Activated naive CD4-positive, alpha-beta T cell treated with Interleukin-2 at 50 U/mL for 16 hours (primary cell): Measurements from ENCODE around the gene OS9.

Source experiments
- DNase-seq: peaks from one replicate; pipeline ENCODE4 v3.0.0-alpha.2; 2020

OS9 gene

DNA sequence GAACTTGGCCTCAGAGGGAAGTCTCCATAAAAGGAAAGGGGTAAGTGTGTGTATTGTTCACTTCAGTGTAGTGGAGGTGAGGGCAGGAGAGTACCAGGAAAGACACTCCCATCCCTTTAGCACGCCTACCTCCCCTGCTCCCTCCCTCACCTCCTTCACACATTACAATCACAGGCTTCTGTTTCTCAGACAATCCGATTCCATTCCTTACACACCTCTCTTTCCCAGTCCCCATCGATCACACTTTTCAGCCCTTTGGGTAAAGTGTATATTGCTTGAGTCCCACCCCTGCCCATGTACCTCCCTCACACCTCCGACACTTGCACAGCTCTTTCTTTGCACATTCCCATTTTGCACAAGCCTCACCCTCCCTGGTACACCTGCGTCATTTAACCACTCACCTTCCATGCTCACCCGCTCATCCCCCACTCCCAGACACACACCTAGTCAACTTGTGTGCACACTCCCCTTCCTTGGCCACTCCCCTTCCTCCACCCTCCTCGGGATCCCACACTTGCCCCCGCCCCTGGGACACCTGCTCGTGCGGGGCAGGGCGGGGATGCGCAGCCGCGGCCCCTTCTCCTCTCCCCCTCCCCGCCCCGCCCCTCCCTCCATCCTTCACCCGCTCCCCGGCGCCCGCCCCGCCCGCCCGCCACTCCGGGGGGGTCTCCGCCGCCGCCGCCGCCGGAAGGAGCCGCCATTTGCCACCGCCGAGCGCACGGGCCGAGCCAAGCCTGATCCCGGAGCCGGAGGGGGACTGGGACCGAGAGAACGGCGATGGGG, 60.7 kb downstream of the OS9 start, which contains the start of gene MARCHF9:
Gene MARCHF9, plus strand, starts transcription at position 693 of the 783 bp plus-strand sequence. CDS start 426 bp downstream, outside the sequence.
- DNase-seq, result peak; percentile 86

DNA sequence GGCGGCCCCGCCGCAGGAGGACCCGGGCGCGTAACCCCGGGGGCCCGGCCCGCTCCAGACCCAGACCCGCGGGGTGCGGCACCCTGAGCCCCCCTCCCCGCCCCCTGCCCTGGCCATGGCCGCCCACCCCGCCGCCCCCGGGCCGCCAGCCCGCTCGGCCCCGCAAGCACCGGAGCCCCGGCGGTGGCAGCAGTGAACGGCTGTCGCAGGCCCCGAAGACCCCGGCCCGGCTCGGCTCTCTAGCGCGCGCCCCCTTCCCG, 61.2 kb downstream of the OS9 start:
- no peak for DNase-seq

DNA sequence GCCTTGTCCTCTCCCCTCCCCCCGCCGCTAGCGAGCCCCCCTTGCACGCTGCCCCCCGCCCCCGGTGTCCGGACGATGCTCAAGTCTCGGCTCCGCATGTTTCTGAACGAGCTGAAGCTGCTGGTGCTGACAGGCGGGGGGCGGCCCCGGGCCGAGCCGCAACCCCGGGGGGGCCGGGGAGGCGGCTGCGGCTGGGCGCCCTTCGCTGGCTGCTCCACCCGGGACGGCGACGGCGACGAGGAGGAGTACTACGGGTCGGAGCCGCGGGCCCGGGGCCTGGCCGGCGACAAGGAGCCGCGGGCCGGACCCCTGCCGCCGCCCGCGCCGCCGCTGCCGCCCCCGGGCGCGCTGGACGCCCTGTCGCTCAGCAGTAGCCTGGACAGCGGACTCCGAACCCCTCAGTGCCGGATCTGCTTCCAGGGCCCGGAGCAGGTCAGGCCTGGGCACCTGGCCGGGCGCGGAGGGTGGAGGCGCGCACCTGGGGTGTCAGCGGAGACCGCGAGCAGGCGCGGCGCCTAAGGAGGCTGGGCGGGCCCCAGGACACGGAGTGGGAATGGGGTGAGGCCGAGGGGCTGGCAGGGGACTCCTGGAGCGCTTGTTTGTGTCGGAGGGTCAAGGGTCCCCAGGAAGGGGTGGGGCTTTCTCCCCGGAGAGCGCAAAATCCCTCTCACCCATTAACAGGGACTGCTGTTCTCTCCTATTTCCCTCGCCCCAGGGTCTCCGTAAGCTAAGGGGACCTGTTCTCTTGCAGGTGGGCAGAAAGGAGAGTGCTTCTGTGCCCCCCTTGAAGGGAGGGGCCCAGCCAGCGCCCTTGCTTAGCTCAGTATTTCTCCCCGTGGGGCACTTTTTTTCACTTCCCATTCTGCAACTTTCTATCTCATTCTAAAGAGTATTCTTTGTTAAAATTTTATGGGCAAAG, 61.8 kb downstream of the OS9 start:
- peak; percentile 46 for DNase-seq

GRCh38 chr12:57756406-57757341, 62.7 kb downstream of the OS9 start:
- peak; percentile 76 for DNase-seq

DNA sequence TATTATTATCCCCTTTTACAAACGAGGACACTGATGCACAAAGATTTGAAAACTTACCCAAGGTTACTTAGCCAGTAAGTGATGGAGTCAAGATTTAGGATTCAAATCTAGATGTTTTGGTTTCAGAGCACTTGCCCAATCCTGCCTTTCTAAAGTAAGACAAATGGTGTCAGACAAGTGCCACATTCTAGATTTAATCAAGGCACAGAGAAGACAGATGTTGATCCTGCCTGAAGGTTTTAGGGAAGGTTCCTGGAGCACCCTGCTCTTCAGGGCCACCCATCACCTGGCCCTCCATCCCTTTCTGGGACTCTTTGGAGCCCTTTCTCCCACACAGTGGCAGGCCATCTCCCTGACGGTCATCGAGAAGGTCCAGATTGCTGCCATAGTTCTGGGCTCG, 63.8 kb downstream of the OS9 start:
- DNase-seq, result no peak

DNA sequence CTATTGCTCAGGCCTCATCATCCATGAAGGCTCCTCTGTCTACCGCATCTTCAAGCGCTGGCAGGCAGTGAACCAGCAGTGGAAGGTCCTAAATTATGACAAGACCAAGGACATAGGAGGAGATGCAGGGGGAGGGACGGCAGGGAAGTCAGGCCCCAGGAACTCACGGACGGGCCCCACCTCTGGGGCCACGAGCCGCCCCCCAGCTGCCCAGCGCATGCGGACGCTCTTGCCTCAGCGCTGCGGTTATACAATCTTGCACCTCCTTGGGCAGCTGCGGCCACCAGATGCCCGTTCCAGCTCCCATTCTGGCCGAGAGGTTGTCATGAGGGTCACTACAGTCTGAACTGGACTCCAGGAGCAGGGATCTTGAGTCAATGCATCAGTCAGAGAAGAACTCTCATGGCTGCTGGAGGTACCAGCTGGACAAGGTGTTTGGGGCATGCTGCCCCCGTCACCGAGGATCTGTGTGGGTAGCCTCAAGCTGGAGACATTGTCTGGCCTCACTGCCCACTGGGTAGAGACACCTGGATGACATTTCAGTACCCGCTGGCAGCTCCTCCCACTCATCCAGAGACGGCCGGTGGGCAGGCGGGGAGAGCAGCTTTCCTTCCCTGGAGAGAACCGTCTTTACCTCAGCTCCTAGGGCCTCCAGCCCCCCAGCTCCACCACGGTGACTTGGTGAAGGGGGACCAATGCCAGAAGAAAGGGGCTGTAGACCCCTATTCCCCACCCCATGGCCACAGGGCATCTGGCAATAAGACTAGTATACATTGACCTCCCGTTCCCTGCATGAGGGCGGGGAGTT, 64.8 kb downstream of the OS9 start:
- DNase-seq, result no peak

GRCh38 chr12:57759360-57759980, 65.5 kb downstream of the OS9 start:
- peak; percentile 46 for DNase-seq

DNA sequence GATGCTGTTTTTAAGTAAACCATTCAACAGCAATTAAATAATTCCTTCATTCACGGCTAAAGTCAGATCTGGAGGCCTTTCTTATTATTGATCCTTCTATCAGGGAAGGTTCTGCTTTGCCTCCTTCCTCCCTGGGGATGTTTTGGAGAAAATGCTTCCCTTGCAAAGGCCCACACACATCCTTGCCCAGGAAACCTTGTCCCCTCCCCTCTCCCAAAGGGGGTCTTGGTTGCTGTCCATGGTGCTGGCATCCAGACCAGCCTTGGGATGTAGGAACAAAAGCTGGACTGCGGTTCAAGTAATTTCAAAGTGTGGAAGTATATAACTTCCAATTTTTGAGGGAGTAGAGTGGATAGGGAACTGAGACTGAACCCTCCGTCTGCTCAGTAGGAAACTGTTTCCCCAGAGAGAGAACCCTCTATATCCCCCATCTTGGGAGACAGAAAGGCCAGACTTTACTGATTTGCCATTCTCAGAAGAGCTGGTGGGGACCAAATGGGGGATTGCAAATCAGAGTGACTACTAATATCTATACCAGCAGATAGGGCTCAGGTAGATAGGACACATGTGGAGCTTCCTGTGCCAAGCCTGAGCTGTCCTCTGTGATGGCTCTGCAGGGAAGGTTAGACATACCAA, 66.5 kb downstream of the OS9 start:
- no peak for DNase-seq

GRCh38 chr12:57761391-57761998, 67.6 kb downstream of the OS9 start:
- DNase-seq, result no peak

GRCh38 chr12:57762463-57762862, 68.5 kb downstream of the OS9 start:
- DNase-seq, result no peak

DNA sequence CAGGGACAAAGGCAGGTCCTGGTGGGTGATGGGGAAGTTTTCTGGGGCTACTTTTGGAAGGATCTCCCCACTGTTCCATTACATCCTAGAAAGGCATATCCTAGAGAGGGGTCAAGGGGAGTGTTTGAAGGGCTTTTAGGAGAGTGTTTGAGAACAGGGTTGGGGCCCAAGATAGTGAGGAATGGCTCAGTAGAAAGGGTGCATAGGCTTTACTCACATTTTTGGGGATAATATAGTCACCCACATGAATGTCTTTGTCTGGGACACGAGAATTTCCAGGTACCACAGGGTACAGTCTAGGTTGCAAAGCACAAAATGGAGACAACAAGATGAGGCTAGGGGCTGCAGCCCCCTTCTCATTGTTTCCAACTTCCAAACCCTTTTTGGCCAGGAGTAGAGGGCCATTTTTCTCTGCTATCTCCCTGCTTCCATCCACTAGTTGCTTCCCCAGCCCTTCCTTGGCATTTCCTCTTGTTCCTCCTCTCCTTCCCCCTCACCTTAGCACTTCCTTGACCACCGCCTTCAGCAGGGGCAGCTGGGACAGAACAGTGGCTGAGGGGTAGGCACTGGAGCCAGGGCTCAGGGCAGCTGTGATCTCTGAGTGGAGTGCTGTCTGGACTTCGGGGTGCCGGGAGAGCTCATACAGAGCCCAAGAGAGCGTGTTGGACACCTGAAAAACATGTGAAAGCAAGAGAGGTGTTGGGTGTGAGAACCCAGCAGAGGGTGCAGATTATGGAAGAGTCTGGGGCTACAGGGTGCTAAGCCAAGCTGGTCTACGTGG, 70.1 kb downstream of the OS9 start:
- DNase-seq, result no peak

GRCh38 chr12:57764662-57765002, 70.7 kb downstream of the OS9 start:
- DNase-seq, result peak; percentile 51

DNA sequence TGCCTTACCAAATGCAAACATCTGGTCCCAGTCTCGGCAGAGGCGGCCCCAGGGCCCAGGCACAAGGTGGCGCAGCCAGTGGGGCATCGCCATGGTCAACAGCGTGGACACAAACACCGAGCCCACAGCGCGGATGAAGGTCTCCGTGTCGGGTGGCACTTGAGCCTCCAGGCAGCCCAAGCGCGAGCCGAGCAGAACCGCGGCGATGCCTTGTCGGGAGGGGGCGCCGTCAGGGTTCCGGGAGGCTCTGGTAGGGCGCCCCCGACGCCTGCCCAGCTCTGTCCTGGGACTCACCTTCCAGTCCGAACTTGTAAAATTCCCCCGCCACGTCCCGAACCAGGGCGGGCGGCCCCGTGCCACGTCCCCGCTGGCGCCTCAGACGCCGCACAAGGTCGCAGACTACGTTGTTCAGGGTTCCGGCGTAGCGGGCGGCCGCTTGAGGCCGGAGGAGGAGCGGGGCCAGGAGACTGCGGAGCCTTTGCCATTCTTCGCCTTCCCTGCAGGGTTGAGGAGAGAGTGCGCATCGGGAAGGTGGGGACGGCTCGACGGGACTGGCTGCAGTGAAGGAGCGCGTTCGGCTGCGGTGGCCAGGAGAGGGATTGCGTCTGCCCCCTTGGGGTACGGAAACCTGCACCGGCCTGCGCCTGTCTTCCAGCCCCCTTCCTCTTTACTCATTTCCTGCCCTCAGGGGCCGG, 71.2 kb downstream of the OS9 start:
- DNase-seq, result peak; percentile 68

- no peak for DNase-seq
Observed at GRCh38 chr12:57765698-57766463, 71.9 kb downstream of the OS9 start.

GRCh38 chr12:57766464-57767304, 72.8 kb downstream of the OS9 start, which contains the start of gene CYP27B1:
Gene CYP27B1 (minus strand): TSS chr12:57767078. CDS start chr12:57767041, 37 bp downstream.
- no peak for DNase-seq

DNA sequence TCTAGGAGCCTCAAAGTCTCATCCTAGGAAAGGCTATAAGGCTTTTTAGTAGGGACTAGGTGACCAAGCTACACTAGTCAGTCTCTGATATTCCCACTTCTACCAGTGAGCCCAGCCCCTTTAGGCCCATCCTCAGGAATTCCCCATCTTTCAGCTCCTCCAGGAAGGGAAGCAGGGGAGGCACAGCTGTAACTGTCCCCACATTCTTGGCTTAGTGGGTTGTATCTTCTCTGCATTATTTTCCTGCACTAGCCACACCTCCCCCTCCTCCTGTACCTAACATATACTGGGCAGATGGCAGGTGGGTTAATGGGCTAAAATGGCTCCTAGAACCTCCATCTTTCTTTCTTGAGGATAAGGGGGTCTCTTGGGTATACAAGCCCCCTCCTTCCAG, 73.4 kb downstream of the OS9 start:
- no peak for DNase-seq

- DNase-seq, result no peak
Observed at GRCh38 chr12:57767876-57768275, 73.9 kb downstream of the OS9 start.
